Astrocyte (in vitro differentiated cells and primary cell): Measurements from ENCODE around the gene MBNL3.

Experiments used
- EZH2 ChIP-seq: IDR thresholded peaks from 2 replicates; pipeline ENCODE4 v1.6.1; 2012; ENCODE audit warnings: mild to moderate bottlenecking, low read length, inconsistent platforms; ENCODE audit not compliant: insufficient read depth
- TF ChIP-seq, protein P1 (sequence below): IDR thresholded peaks from 2 replicates; pipeline ENCODE4 v1.5.1; 2011; ENCODE audit warnings: low read depth, mild to moderate bottlenecking, inconsistent platforms, low read length, moderate library complexity; ENCODE audit not compliant: insufficient read depth

DNA sequence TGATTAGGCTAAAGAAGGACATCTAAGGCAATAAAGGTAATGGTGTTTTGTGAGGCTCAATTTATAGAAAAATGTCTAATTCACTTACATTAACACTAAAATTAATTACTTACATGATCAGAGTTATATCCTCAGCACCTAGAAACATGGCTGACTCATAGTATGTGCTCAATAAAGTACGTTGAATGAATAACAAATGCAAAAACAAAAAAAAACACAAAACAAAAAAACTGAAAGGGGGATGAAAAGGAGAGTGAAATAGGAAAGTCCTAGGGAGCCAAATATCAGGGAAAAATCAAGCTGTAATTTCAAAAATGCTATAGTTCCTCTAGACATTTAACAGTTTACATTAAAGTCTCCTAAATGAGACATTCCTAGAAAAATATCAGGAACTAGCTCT, 18.7 kb downstream of the MBNL3 start:
- TF ChIP-seq, protein P1, sequence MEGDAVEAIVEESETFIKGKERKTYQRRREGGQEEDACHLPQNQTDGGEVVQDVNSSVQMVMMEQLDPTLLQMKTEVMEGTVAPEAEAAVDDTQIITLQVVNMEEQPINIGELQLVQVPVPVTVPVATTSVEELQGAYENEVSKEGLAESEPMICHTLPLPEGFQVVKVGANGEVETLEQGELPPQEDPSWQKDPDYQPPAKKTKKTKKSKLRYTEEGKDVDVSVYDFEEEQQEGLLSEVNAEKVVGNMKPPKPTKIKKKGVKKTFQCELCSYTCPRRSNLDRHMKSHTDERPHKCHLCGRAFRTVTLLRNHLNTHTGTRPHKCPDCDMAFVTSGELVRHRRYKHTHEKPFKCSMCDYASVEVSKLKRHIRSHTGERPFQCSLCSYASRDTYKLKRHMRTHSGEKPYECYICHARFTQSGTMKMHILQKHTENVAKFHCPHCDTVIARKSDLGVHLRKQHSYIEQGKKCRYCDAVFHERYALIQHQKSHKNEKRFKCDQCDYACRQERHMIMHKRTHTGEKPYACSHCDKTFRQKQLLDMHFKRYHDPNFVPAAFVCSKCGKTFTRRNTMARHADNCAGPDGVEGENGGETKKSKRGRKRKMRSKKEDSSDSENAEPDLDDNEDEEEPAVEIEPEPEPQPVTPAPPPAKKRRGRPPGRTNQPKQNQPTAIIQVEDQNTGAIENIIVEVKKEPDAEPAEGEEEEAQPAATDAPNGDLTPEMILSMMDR: no peak
- no peak for TF ChIP-seq EZH2
